ENCODE measurements around the gene DBP. TPM values are rescaled to one million over a fixed set of nuclear protein-coding genes. Genes with fewer than 3 reads are reported as not detected.

The DBP gene
- total and polyA plus RNA-seq, 7 donors = 6.2 to 14.1 (median 10.5) TPM

- H3K27ac ChIP-seq = peak overlapping the region; percentile 91 to 99 (median 96)
- peak overlapping the region; percentile 54 to 89 (median 64) for H3K4me3 ChIP-seq
- H3K36me3 ChIP-seq = peaks cover 0 to 1% (median 0%) of the 10 kb centered on the region in 4 donors
- peaks cover 0 to 43% (median 30%) of the 10 kb centered on the region in 4 donors for H3K4me1 ChIP-seq
- 5 to 9% methylated on average over 29 of the region's 29 CpGs for WGBS, 2 donors
- H3K27me3 ChIP-seq = no peaks in the 10 kb centered on the region
- DNase-seq = peak; percentile 96
- intact Hi-C loops (cut with DNase I) = loop anchor here (10.0 kb wide), 2 partner anchors 327 to 837 kb away; partner anchors contain the start of genes FLT3LG and FTL
- TF ChIP-seq EP300 (IDR thresholded peaks at IDR 0.05) (peak in 1 of 4 donors; percentile 9), POLR2AphosphoS5 (IDR thresholded peaks at IDR 0.05) (peak; percentile 37 to 83 (median 62)), POLR2A (IDR thresholded peaks at IDR 0.05) (peak; percentile 52 to 53)
- TF ChIP-seq, protein P1, sequence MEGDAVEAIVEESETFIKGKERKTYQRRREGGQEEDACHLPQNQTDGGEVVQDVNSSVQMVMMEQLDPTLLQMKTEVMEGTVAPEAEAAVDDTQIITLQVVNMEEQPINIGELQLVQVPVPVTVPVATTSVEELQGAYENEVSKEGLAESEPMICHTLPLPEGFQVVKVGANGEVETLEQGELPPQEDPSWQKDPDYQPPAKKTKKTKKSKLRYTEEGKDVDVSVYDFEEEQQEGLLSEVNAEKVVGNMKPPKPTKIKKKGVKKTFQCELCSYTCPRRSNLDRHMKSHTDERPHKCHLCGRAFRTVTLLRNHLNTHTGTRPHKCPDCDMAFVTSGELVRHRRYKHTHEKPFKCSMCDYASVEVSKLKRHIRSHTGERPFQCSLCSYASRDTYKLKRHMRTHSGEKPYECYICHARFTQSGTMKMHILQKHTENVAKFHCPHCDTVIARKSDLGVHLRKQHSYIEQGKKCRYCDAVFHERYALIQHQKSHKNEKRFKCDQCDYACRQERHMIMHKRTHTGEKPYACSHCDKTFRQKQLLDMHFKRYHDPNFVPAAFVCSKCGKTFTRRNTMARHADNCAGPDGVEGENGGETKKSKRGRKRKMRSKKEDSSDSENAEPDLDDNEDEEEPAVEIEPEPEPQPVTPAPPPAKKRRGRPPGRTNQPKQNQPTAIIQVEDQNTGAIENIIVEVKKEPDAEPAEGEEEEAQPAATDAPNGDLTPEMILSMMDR (IDR thresholded peaks at IDR 0.05) = peak in 1 of 4 experiments; percentile 14
- no peaks in the 10 kb centered on the region for H3K9me3 ChIP-seq
These were observed 1.0 kb upstream of the DBP start for GRCh38 chr19:48637948-48638830.

- TF ChIP-seq POLR2A (IDR thresholded peaks at IDR 0.05) (no peak), POLR2AphosphoS5 (IDR thresholded peaks at IDR 0.05) (peak; percentile 66 to 92 (median 71)), EP300 (IDR thresholded peaks at IDR 0.05) (peak in 1 of 4 donors; percentile 74)
- TF ChIP-seq, protein P1 (IDR thresholded peaks at IDR 0.05) = no peak
- H3K4me3 ChIP-seq = peak overlapping the region; percentile 54 to 89 (median 64)
- 0% methylated on average over 38 of the region's 38 CpGs for WGBS, 2 donors
- intact Hi-C loops (cut with DNase I) = loop anchor here (10.0 kb wide), 2 partner anchors 327 to 837 kb away; partner anchors contain the start of genes FLT3LG and FTL
- H3K27me3 ChIP-seq = no peaks in the 10 kb centered on the region
- H3K27ac ChIP-seq = peak overlapping the region; percentile 91 to 99 (median 96)
- peaks cover 0 to 50% (median 37%) of the 10 kb centered on the region in 4 donors for H3K4me1 ChIP-seq
- peak; percentile 100 for DNase-seq
- H3K9me3 ChIP-seq = no peaks in the 10 kb centered on the region
- H3K36me3 ChIP-seq = peaks cover 0 to 8% (median 3%) of the 10 kb centered on the region in 4 donors
These were observed 319 bp upstream of the DBP start for GRCh38 chr19:48637449-48637947.

- Histone ChIP-seq H3K9me3 (no peaks in the 10 kb centered on the region), H3K4me3 (peak overlapping the region; percentile 54 to 89 (median 64)), H3K36me3 (peaks cover 0 to 19% (median 4%) of the 10 kb centered on the region in 4 donors), H3K27ac (peak overlapping the region; percentile 91 to 99 (median 96)), H3K4me1 (peaks cover 0 to 56% (median 49%) of the 10 kb centered on the region in 4 donors), H3K27me3 (no peaks in the 10 kb centered on the region)
- peak; percentile 78 for DNase-seq
- TF ChIP-seq POLR2A (IDR thresholded peaks at IDR 0.05) = no peak
- TF ChIP-seq, protein P1 (IDR thresholded peaks at IDR 0.05) = no peak
- no peak for TF ChIP-seq EP300 (IDR thresholded peaks at IDR 0.05)
- no peak for TF ChIP-seq POLR2AphosphoS5 (IDR thresholded peaks at IDR 0.05)
- 1 to 2% methylated on average over 35 of the region's 35 CpGs for WGBS, 2 donors
- intact Hi-C loops (cut with DNase I) = loop anchor here (10.0 kb wide), 2 partner anchors 329 to 839 kb away; partner anchors contain the start of genes FLT3LG and FTL
These were observed 967 bp downstream of the DBP start for GRCh38 chr19:48635966-48636858.

Data from sigmoid colon (tissue), 7 donors.